ENCODE data around the gene DCHS1.

DNA sequence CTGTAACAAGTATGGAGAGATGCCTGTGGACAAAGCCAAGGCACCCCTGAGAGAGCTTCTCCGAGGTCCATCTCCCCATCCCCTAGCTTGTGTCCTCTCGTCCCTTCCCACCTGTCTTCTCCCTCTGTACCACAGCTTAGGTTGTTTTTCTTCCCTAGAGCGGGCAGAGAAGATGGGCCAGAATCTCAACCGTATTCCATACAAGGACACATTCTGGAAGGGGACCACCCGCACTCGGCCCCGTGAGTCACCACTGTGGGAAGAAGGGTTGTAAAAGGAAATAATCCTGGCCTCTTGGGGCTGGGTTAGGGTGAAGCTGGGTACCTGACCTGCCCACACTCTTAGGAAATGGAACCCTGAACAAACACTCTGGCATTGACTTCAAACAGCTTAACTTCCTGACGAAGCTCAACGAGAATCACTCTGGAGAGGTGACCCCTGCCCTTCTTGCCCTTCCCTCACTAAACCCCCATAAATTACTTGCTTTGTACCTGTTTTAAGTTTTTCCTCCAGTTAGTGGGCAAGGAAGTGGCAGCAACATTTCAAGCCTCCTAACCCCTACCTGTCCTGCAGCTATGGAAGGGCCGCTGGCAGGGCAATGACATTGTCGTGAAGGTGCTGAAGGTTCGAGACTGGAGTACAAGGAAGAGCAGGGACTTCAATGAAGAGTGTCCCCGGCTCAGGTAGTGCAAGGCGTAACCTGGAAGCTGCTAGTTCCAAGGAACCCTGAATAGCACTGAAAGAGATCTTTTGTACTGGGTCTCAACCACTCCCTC, 46.7 kb downstream of the DCHS1 start:
- TF ChIP-seq POLR2A (IDR thresholded peaks at IDR 0.05; ENCODE audit: low read depth, low read length) (peak; percentile 22; the same call in 1 of the 2 replicates), POLR2AphosphoS5 (IDR thresholded peaks at IDR 0.05; ENCODE audit: low read depth, low read length) (peak; percentile 7; the same call in 1 of the 2 replicates)
